Measurements from ENCODE around the gene CCSER2.

DNA sequence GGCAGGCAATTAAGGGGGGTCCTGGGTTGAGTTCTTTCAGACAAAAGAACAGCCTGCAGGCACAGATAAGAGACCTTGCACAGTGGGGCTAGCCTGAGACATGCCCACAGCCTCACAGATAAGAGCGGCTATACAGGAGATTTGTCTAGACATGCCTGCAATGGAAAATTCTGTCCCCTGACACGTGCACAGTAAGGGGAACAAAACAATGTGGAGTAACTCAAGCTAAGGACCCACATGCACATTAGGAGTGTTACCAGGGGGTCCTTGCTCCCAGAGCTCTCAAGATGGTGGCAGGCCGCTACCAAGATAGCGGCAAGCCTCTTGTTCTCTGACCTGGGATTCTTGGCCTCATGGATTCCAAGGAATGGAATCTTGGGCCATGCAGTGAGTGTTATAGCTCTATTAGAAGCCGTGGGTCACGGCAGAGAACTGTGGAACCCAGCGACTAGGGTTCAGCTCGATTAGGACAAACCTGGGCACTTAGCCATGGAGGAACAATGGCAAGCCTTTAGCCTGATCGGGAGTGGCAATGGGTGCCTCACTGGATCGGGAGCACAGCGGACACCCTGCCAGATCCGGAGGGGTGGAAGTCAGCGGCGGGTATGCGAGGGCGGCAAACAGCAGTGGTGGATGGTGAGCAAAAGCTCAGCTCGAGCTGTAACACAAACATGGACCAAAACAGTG, 196.9 kb downstream of the CCSER2 start:
- TF ChIP-seq, protein P1, sequence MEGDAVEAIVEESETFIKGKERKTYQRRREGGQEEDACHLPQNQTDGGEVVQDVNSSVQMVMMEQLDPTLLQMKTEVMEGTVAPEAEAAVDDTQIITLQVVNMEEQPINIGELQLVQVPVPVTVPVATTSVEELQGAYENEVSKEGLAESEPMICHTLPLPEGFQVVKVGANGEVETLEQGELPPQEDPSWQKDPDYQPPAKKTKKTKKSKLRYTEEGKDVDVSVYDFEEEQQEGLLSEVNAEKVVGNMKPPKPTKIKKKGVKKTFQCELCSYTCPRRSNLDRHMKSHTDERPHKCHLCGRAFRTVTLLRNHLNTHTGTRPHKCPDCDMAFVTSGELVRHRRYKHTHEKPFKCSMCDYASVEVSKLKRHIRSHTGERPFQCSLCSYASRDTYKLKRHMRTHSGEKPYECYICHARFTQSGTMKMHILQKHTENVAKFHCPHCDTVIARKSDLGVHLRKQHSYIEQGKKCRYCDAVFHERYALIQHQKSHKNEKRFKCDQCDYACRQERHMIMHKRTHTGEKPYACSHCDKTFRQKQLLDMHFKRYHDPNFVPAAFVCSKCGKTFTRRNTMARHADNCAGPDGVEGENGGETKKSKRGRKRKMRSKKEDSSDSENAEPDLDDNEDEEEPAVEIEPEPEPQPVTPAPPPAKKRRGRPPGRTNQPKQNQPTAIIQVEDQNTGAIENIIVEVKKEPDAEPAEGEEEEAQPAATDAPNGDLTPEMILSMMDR (IDR thresholded peaks at IDR 0.05), result no peak
- TF ChIP-seq POLR2A (IDR thresholded peaks at IDR 0.05), result no peak

Measured in esophagus squamous epithelium (tissue), 4 donors.